GM19099 (cell line): ENCODE results near the gene OTX2.

ENCODE experiments used
- POLR2A ChIP-seq: IDR thresholded peaks from 3 replicates; pipeline ENCODE4 v1.6.1; 2011; ENCODE audit warnings: low read depth; ENCODE audit not compliant: insufficient read length; ENCODE audit errors: extremely low read depth

OTX2 gene

GRCh38 chr14:56806760-56807159 is 3.5 kb downstream of the OTX2 start:
- TF ChIP-seq POLR2A = no peak

GRCh38 chr14:56805992-56806727 is 4.1 kb downstream of the OTX2 start:
- no peak for TF ChIP-seq POLR2A

GRCh38 chr14:56805201-56805991 is 4.9 kb downstream of the OTX2 start:
- no peak for TF ChIP-seq POLR2A

GRCh38 chr14:56803816-56804535 is 6.3 kb downstream of the OTX2 start:
- TF ChIP-seq POLR2A = no peak

- TF ChIP-seq POLR2A = no peak
Measured at GRCh38 chr14:56801920-56802319, 8.4 kb downstream of the OTX2 start.

GRCh38 chr14:56799343-56799645 is 11.0 kb downstream of the OTX2 start:
- no peak for TF ChIP-seq POLR2A

- no peak for TF ChIP-seq POLR2A
Measured at GRCh38 chr14:56798447-56799342, 11.6 kb downstream of the OTX2 start.

- TF ChIP-seq POLR2A = no peak
Measured at GRCh38 chr14:56797569-56798446, 12.5 kb downstream of the OTX2 start.

GRCh38 chr14:56797003-56797568 is 13.2 kb downstream of the OTX2 start:
- no peak for TF ChIP-seq POLR2A

- TF ChIP-seq POLR2A = no peak
Measured at GRCh38 chr14:56796259-56796658, 14.0 kb downstream of the OTX2 start.

- TF ChIP-seq POLR2A = no peak
Measured at GRCh38 chr14:56795284-56795622, 15.0 kb downstream of the OTX2 start.

GRCh38 chr14:56794557-56795283 is 15.6 kb downstream of the OTX2 start:
- no peak for TF ChIP-seq POLR2A

GRCh38 chr14:56794088-56794556 is 16.2 kb downstream of the OTX2 start:
- TF ChIP-seq POLR2A = no peak

GRCh38 chr14:56789955-56790354 is 20.3 kb downstream of the OTX2 start:
- no peak for TF ChIP-seq POLR2A
